Smooth muscle cell (in vitro differentiated cells): Measurements from ENCODE around the gene HIBADH. TPM values are rescaled to one million over a fixed set of nuclear protein-coding genes. Genes with fewer than 3 reads are reported as not detected.
A peak's percentile ranks its signal among the peaks of the same experiment; 100 is the strongest.

Source experiments
- DNase-seq: peaks from one replicate; lab custom pipeline; 2025; ENCODE audit not compliant: unreplicated experiment; lab: John Stamatoyannopoulos, UW
- H2AFZ ChIP-seq: fragments of 200-600 bp; sonication (generic); 2 replicates; pipeline ENCODE4 v1.6.0; 2016; ENCODE audit warnings: antibody characterized with exemption, low read depth, mild to moderate bottlenecking
- H3F3A ChIP-seq: fragments of 200-600 bp; sonication (generic); 2 replicates; pipeline ENCODE4 v1.6.0; 2017; ENCODE audit warnings: antibody characterized with exemption, low read depth
- H3K27ac ChIP-seq: fragments of 200-600 bp; sonication (generic); 2 replicates; pipeline ENCODE4 v1.5.1; 2016; ENCODE audit warnings: low read depth, mild to moderate bottlenecking
- H3K27me3 ChIP-seq: fragments of 200-600 bp; sonication (generic); 2 replicates; pipeline ENCODE4 v1.6.1; 2016; ENCODE audit warnings: low read depth, mild to moderate bottlenecking
- H3K36me3 ChIP-seq: fragments of 200-600 bp; sonication (generic); 2 replicates; pipeline ENCODE4 v1.5.1; 2016; ENCODE audit warnings: low read depth
- H3K4me1 ChIP-seq: fragments of 200-600 bp; sonication (generic); 2 replicates; pipeline ENCODE4 v1.5.1; 2016; ENCODE audit warnings: low read depth
- H3K4me2 ChIP-seq: fragments of 200-600 bp; sonication (generic); 2 replicates; pipeline ENCODE4 v1.6.0; 2016; ENCODE audit warnings: mild to moderate bottlenecking
- H3K4me3 ChIP-seq: fragments of 200-600 bp; sonication (generic); 2 replicates; pipeline ENCODE4 v1.5.1; 2016; ENCODE audit warnings: mild to moderate bottlenecking
- H3K79me2 ChIP-seq: fragments of 200-600 bp; sonication (generic); 2 replicates; pipeline ENCODE4 v1.6.0; 2016; ENCODE audit warnings: low read depth, mild to moderate bottlenecking
- H3K9ac ChIP-seq: fragments of 200-600 bp; sonication (generic); 2 replicates; pipeline ENCODE4 v1.6.0; 2016; ENCODE audit warnings: low read depth
- H3K9me3 ChIP-seq: fragments of 200-600 bp; sonication (generic); replicated peaks from 2 replicates; pipeline ENCODE4 v1.5.1; 2016; ENCODE audit warnings: low read depth
- H4K20me1 ChIP-seq: fragments of 200-600 bp; sonication (generic); 2 replicates; pipeline ENCODE4 v1.6.0; 2016; ENCODE audit warnings: low read depth
- WGBS: methylation state at CpG from one replicate; pipeline ENCODE4 v1.1.7; 2016; ENCODE audit warnings: low lambda C conversion rate; 5-methylcytosine and 5-hydroxymethylcytosine counted together
- polyA plus RNA-seq: library from polyadenylated mRNA; unstranded; fragments of >200 nt; fragmentation: Nextera tagmentation; extraction: Ambion mirVana; gene quantifications from 2 replicates; pipeline ENCODE4 v1.2.1, GENCODE V29; 2016
- total RNA-seq: library from RNA; depleted of rRNA; stranded (reverse); fragments of >200 nt; gene quantifications from 2 replicates; pipeline ENCODE4 v1.2.3, GENCODE V29; 2014
- TF ChIP-seq, protein P1 (sequence below): fragments of 200-600 bp; sonication (generic); IDR thresholded peaks from 2 replicates; pipeline ENCODE4 v1.5.1; 2017; ENCODE audit warnings: borderline replicate concordance, mild to moderate bottlenecking, antibody characterized with exemption; ENCODE audit not compliant: insufficient read depth, poor library complexity, severe bottlenecking

The HIBADH gene
- total and polyA plus RNA-seq, 2 experiments from 2014 or later: 16.1 to 24.4 TPM

DNA sequence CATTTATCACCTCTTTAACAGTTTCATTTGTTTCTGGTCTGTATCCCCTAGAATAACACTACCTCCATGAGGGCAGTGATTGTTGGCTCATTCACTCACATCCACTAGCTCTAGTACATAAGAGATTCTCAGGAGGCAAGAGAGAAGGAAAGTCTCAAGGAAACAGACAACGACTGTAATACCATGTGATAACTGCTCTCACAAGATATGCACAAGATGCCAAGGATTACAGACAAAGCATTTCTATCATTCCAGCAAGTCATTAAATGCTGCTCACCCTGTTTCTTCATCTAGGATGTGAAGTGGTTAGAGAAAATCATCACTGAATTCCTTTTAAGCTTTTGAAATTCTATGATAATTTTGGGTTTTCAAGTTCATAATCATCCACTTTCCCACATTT, 115.3 kb downstream of the HIBADH start:
- H3K4me1 ChIP-seq: peaks cover 9% of the 10 kb centered on the region
- H2AFZ ChIP-seq: no peak overlapping the region
- no peak overlapping the region for H3K27ac ChIP-seq
- DNase-seq: no peak
- H3F3A ChIP-seq: peaks cover 6% of the 10 kb centered on the region
- H3K27me3 ChIP-seq: no peaks in the 10 kb centered on the region
- no peaks in the 10 kb centered on the region for H3K36me3 ChIP-seq
- TF ChIP-seq, protein P1, sequence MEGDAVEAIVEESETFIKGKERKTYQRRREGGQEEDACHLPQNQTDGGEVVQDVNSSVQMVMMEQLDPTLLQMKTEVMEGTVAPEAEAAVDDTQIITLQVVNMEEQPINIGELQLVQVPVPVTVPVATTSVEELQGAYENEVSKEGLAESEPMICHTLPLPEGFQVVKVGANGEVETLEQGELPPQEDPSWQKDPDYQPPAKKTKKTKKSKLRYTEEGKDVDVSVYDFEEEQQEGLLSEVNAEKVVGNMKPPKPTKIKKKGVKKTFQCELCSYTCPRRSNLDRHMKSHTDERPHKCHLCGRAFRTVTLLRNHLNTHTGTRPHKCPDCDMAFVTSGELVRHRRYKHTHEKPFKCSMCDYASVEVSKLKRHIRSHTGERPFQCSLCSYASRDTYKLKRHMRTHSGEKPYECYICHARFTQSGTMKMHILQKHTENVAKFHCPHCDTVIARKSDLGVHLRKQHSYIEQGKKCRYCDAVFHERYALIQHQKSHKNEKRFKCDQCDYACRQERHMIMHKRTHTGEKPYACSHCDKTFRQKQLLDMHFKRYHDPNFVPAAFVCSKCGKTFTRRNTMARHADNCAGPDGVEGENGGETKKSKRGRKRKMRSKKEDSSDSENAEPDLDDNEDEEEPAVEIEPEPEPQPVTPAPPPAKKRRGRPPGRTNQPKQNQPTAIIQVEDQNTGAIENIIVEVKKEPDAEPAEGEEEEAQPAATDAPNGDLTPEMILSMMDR: no peak
- no peaks in the 10 kb centered on the region for H3K9me3 ChIP-seq
- H3K4me2 ChIP-seq: peak overlapping the region; percentile 10
- no peak overlapping the region for H3K4me3 ChIP-seq
- peaks cover 8% of the 10 kb centered on the region for H3K79me2 ChIP-seq
- WGBS: 0% methylated on average over 1 of the region's 1 CpG
- H3K9ac ChIP-seq: no peak overlapping the region
- H4K20me1 ChIP-seq: no peaks in the 10 kb centered on the region

DNA sequence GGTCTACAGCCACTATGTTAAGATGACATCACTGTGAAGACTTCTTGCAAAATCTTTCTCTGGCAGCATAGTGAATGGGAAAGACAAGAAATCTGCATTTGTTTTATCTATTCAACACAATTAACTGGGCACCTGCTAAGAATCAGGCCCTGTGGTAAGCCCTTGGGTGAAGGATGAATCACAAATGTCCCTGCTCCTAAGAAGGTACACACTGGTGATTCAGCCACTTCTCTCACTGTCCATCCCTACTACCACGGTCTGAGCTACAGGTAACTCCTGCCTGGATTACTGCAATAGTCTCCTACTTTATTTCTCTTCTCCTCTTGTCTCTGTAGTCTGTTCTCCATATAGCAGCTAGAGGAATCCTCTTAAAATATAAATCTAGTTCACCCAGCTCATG, 116.1 kb downstream of the HIBADH start:
- no peaks in the 10 kb centered on the region for H3K27me3 ChIP-seq
- H3K9ac ChIP-seq: no peak overlapping the region
- no peak for DNase-seq
- peaks cover 8% of the 10 kb centered on the region for H3K79me2 ChIP-seq
- 78% methylated on average over 1 of the region's 1 CpG for whole genome bisulfite sequencing
- no peaks in the 10 kb centered on the region for H4K20me1 ChIP-seq
- peaks cover 9% of the 10 kb centered on the region for H3K4me1 ChIP-seq
- TF ChIP-seq, protein P1: no peak
- H3K27ac ChIP-seq: no peak overlapping the region
- H3K36me3 ChIP-seq: peaks cover 6% of the 10 kb centered on the region
- H2AFZ ChIP-seq: no peak overlapping the region
- no peak overlapping the region for H3K4me2 ChIP-seq
- peaks cover 4% of the 10 kb centered on the region for H3K9me3 ChIP-seq
- H3F3A ChIP-seq: peaks cover 6% of the 10 kb centered on the region
- H3K4me3 ChIP-seq: no peak overlapping the region

DNA sequence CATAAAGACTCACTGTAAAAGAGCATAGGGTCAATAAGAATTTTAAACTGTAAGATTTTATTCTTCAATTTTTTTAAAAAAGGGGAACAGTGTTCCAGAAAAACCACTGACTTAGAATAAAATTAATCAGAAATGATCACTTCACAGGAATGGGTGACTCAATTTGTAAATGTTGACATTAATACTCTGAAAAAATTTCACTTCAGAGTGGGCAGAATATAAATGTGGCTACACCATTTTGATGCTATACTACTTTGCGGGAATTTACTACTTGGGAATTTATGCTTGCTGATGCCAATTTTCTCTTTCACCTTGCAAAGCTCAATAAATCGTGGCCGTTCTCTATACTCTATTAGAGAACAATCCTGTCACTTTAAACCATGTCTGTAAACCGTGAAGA, 126.9 kb downstream of the HIBADH start:
- Histone ChIP-seq H3K36me3 (no peaks in the 10 kb centered on the region), H2AFZ (no peak overlapping the region), H3F3A (no peaks in the 10 kb centered on the region), H3K27ac (no peak overlapping the region), H3K79me2 (no peaks in the 10 kb centered on the region), H3K4me3 (no peak overlapping the region), H3K9me3 (no peaks in the 10 kb centered on the region), H3K4me1 (peaks cover 4% of the 10 kb centered on the region), H3K4me2 (no peak overlapping the region), H3K27me3 (no peaks in the 10 kb centered on the region), H3K9ac (no peak overlapping the region), H4K20me1 (no peaks in the 10 kb centered on the region)
- TF ChIP-seq, protein P1: no peak
- no peak for DNase-seq
- WGBS: 88% methylated on average over 4 of the region's 4 CpGs

DNA sequence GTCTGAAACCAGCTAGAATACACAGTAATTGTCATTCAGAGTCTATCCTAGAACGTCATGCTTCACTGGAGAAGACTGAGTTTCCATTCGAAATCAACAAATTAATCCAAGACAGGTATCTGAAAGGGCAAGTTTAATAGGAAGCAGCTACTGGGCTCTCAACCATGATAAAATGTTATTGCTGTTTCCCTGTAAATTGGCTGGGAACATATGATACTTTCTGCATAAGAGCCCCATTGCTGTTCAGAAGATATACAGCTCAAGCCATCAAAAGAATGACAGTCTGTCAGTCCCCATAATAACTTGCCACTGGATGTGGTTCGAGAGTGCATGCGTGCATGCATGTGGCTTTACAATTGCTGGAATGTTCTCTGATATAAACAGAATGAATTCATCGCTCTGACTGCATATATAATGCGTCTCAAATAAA, 129.0 kb downstream of the HIBADH start:
- Histone ChIP-seq H3K4me2 (no peak overlapping the region), H3K79me2 (no peaks in the 10 kb centered on the region), H3K9me3 (no peaks in the 10 kb centered on the region), H3K4me1 (peaks cover 4% of the 10 kb centered on the region), H4K20me1 (no peaks in the 10 kb centered on the region), H3K9ac (no peak overlapping the region), H3K36me3 (no peaks in the 10 kb centered on the region), H2AFZ (no peak overlapping the region), H3K27ac (no peak overlapping the region), H3F3A (no peaks in the 10 kb centered on the region), H3K4me3 (no peak overlapping the region), H3K27me3 (no peaks in the 10 kb centered on the region)
- no peak for DNase-seq
- 84% methylated on average over 6 of the region's 6 CpGs for WGBS
- TF ChIP-seq, protein P1: no peak
